HG03439 (cell line): ENCODE measurements around the gene ITFG1.
"Not testable (repeated sequence)": the region's sequence is repeated elsewhere in the genome, so short reads cannot be mapped to it uniquely, and the experiment has no call there.

Experiments
- ATAC-seq: cut with Tn5 transposase; IDR thresholded peaks from one replicate; pipeline ENCODE4 v1.9.1; 2021; ENCODE audit warnings: mild to moderate bottlenecking, moderate library complexity; ENCODE audit not compliant: unreplicated experiment

The ITFG1 gene

GRCh38 chr16:47347021-47347696, 113.7 kb downstream of the ITFG1 start:
- ATAC-seq: not testable (repeated sequence)

DNA sequence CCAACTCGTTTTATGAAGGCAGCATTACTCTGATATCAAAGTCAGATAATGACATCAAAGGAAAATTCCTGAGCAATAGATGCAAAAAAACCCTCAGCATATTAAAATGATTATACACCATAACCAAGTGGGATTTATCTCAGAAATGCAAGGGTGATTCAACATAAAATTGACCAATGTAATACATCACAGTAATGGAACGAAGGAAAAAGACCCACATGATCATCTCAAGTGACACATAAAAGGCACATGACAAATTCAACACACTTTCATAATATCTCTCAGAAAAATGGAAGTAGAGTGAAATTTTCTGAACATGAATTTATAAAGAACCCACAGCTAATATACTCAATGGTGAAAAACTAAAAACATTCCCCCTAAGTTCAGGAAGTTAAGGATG, 118.8 kb downstream of the ITFG1 start:
- no peak for ATAC-seq

GRCh38 chr16:47330562-47330961, 130.3 kb downstream of the ITFG1 start:
- not testable (repeated sequence) for ATAC-seq

DNA sequence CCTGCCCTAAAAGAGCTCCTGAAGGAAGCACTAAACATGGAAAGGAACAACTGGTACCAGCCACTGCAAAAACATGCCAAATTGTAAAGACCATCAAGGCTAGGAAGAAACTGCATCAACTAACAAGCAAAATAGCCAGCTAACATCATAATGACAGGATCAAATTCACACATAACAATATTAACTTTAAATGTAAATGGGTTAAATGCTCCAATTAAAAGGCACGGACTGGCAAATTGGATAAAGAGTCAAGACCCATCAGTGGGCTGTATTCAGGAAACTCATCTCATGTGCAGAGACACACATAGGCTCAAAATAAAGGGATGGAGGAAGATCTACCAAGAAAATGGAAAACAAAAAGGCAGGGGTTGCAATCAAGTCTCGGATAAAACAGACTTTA, 136.6 kb downstream of the ITFG1 start:
- ATAC-seq: not testable (repeated sequence)

GRCh38 chr16:47323241-47323640, 137.6 kb downstream of the ITFG1 start:
- no peak for ATAC-seq

DNA sequence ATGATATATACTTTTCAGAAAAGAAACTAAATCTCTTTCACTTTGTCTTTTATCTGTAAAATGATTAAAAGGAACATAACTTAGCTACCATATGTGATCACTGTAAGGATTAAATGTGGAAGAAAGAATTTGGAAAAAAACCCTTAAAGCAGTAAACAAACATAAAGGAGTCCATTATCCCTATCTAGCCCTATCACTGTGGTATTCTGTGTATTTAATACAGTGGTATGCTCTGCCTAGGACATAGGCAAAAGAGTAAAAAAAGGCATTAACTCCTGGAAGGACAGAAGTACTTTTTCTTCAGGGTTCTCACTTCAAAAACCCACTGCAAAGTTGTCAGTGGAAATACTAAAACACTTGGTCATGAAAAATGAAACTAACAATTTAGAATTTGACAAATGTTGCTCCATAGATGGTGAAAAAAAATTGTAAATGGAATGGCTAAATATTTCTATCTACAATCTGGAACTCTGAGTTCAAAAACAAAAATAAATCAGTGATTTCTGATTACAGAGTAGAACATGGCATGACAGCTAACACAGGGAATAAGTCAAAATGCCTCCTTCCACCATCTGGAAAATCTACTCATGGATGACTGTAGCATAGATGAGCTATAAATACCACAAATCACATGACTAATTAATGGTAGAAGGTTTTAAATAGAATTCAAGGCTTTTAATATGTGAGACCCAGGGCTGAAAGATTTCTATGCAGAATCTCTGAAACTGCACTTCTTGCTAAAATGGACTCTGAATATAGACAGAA, 140.1 kb downstream of the ITFG1 start:
- ATAC-seq: no peak

DNA sequence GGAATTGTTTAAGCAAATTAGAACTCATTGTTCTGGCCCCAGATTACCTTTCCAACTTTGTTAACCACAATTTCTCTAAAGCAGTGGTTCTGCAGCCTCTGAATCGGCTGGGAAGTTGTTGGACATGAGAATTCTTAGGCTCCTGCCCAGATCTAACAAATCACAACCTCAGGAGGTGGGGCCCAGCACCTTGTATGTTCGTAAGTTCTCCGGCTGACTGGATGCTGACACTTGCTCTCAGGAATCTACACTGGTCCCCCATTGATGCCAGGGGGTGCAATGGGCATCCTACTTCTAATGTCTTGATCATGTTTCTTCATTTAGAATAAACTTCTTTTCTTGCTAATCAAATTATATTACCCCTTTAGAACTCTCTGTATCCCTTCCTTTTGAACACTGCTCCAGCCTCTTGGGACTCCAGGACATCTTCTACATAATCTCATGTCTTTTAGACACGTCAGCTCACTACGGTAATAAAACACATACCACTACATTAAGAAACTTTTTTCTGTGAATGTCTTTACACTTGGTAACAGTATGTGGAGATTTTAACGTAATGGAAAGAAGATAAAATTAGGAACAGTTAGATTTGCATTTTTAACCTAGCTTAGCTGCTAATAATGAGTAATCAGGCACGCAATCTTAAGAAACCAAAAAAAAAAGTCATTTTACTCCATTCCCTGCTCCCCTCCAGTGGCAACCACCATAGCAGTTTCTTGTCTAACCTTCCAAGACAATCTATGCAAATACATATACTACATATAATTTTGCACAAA, 143.2 kb downstream of the ITFG1 start:
- no peak for ATAC-seq

DNA sequence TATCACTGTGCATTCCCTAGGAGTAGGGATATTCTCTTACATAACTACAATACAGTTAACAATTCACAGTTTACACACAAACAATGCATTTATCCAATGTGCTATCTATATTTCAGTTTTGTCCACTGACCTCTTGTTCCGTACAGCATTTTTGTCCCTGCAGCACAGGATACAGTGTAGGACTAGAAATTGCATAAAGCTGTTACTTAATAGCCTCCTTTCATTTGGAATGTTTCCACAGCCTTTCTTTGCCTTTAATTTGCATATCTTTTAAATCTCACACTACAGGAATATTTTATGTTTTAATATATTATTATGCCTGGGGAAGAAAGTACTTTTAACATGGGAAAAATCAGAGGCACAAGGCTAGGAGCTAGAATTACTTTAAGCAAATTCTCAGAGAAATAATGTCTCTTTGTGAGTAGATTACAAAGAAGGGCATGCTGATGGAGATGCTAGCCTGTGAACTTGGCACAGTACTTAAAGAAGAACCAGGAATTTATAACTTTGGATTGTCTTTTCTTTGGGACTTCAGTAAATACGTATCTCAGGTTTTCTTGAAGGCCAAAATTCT, 144.3 kb downstream of the ITFG1 start:
- no peak for ATAC-seq

- ATAC-seq: no peak
Measured at GRCh38 chr16:47311738-47312505, 148.9 kb downstream of the ITFG1 start.

DNA sequence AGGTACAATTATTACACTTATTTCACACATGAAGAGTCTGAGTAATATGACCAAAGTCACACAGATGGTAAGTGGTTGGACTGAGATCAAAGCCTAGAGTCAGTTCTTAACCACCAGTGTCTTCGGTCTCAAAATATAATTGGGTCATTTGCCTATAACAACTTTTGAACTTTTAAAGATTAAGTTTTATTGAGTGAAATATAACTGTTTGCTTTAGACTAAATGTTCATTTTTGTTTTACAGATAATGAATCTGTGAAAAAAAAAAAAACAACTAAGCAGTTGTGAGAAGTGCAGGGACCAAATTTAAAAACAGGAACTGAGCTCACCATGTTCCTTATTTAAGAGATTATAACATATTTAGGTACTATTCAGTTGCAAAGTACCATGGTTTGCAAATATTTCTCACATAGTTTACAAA, 150.1 kb downstream of the ITFG1 start:
- ATAC-seq: no peak

- no peak for ATAC-seq
Measured at GRCh38 chr16:47309581-47310312, 151.1 kb downstream of the ITFG1 start.

DNA sequence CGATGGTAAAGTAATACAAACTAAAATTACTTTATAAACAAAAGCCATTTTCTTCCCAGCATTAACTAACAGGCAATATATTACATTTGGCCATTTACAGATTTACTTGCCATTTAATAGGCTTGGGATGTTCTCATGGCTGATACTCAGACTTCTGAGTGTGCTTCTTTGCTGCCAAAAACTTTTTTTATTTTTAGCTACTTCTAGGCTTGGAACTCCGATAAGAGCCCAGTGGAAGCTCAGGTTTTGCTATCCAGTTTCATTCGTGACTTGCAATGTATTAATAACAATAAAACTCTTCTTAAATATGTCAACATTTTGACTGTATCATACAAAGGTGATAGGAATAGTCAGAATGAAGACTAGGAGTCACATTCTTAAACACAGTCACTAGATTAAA, 152.3 kb downstream of the ITFG1 start:
- ATAC-seq: no peak

GRCh38 chr16:47304563-47304962, 156.3 kb downstream of the ITFG1 start:
- ATAC-seq: no peak

DNA sequence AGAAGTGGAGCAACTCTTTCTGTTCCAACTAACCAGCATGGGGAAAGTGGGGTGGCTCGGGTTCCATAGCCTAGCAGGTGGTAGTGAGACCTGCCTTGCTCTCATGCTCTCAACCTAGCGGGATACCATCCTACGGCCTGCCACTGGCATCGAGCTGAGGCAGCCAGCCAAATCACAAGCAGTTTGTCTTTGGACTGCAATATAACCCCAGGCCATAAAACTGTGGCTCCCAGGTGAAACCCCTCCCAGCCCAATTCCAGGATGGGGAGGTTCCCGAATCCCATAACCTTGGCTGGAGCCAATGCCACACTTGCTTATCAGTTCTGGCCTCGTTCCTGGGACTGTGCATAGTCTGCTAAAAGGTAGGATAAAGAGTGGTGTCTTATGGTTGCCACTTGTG, 161.3 kb downstream of the ITFG1 start:
- ATAC-seq: no peak

- no peak for ATAC-seq
Measured at GRCh38 chr16:47284999-47285398, 175.9 kb downstream of the ITFG1 start.

- no peak for ATAC-seq
Measured at GRCh38 chr16:47278306-47278970, 182.4 kb downstream of the ITFG1 start.

- no peak for ATAC-seq
Measured at GRCh38 chr16:47276522-47276921, 184.3 kb downstream of the ITFG1 start.

DNA sequence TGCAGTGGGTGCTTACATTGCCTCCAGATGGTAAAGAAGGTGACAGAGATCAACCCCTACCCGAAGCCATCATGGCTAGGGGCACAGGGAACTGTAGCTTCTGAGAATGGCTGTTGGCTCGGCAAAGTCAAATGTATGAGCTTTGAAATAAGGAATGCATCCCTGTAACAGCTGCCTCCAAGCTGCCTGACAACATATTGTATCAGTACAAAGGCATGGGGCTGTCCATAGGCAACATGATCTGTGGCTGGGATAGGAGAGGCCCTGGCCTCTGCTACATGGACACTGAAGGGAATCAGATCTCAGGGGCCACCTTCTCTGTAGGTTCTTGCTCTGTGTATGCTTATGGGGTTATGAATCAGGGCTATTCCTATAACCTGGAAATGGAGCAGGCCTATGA, 197.9 kb downstream of the ITFG1 start:
- no peak for ATAC-seq

DNA sequence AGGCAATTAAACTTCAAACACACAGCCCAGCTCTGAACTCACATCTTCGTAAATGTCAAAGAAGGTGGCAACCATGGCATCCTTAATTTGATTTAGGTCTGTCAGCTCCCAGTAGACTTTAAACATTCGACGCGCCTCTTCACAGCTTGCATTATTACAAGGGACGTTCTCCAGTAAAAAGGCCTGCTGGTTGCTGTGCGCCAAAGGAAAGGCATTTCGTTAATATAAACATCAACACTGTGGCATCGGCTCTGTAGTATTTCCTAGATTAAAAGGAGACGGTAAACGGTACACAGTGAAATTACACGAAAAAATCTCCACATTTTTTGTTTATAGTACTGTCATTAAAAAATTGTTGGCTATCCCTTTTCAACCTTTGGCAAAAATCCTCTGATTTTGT, 200.4 kb downstream of the ITFG1 start:
- no peak for ATAC-seq
